ENCODE measurements around the gene OPALIN.

The OPALIN gene

DNA sequence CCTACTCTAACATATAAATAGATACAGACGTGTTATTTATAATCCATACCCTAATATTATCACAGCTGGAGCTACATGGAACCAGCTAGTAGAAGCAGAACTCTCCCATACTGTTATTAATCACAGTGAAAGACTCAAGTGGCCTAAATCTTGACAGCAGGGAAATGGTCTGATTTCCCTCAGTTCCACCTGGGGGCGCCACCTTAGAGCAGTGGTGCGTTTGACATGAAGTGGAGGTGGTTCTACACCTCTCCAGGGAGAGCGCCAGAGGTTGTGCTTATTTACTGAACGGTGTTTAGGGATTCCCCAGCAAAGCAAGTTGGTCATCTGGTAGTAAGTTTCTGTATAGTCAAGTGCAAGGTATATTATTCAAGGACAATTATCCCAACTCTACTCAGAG is 37.0 kb downstream of the OPALIN start:
- TF ChIP-seq TAF1 (IDR thresholded peaks at IDR 0.05; ENCODE audit: borderline replicate concordance, insufficient read depth, low read length) = no peak
- no peak for TF ChIP-seq FOXP2 (optimal IDR thresholded peaks at IDR 0.05; ENCODE audit: borderline replicate concordance, extremely low read depth, extremely low read length, insufficient read depth)
- TF ChIP-seq SIN3A (IDR thresholded peaks at IDR 0.05; ENCODE audit: borderline replicate concordance, insufficient read depth, low read length) = no peak
- TF ChIP-seq, protein P1, sequence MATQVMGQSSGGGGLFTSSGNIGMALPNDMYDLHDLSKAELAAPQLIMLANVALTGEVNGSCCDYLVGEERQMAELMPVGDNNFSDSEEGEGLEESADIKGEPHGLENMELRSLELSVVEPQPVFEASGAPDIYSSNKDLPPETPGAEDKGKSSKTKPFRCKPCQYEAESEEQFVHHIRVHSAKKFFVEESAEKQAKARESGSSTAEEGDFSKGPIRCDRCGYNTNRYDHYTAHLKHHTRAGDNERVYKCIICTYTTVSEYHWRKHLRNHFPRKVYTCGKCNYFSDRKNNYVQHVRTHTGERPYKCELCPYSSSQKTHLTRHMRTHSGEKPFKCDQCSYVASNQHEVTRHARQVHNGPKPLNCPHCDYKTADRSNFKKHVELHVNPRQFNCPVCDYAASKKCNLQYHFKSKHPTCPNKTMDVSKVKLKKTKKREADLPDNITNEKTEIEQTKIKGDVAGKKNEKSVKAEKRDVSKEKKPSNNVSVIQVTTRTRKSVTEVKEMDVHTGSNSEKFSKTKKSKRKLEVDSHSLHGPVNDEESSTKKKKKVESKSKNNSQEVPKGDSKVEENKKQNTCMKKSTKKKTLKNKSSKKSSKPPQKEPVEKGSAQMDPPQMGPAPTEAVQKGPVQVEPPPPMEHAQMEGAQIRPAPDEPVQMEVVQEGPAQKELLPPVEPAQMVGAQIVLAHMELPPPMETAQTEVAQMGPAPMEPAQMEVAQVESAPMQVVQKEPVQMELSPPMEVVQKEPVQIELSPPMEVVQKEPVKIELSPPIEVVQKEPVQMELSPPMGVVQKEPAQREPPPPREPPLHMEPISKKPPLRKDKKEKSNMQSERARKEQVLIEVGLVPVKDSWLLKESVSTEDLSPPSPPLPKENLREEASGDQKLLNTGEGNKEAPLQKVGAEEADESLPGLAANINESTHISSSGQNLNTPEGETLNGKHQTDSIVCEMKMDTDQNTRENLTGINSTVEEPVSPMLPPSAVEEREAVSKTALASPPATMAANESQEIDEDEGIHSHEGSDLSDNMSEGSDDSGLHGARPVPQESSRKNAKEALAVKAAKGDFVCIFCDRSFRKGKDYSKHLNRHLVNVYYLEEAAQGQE (IDR thresholded peaks at IDR 0.05; ENCODE audit: insufficient read depth in 1 of 2, low read depth in 2 of 2, low read length in 2 of 2) = no peak
- TF ChIP-seq POLR2AphosphoS5 (IDR thresholded peaks at IDR 0.05; ENCODE audit: low read depth, low read length) = no peak

DNA sequence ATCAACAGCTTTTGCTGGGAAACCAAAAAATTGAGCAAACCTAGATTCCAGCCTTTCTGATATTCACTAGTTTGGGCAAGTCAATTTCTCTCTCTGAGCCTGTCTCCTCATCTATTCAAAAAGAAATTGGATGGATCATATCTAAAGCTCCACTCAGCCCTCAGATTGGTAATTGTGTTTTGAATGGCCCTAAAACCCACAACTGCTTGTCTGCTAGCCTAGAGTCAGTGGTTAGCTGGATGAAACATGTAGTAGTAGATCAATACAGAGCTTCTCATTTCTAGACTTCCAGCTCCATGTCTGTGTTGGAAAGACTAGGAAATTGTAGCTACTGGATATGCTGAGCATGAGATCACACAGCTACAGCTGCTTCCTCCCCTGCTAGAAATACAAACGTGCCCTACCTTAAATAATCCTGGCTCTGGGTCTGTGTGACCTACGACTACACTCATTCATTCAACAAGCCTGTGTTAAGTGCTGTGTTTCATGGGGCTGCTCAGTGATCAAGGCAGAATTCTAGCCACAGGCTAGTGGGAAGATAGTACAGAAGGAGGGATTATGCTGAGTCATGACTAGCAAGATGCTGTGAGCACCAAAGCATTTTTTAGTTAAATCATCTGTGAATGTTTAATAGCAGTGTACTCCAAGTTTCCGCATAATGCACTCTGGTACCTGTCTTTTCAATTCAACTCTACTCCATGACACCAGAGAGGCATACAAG is 38.9 kb downstream of the OPALIN start:
- TF ChIP-seq SIN3A (IDR thresholded peaks at IDR 0.05; ENCODE audit: borderline replicate concordance, insufficient read depth, low read length) (no peak), FOXP2 (optimal IDR thresholded peaks at IDR 0.05; ENCODE audit: borderline replicate concordance, extremely low read depth, extremely low read length, insufficient read depth) (no peak), TAF1 (IDR thresholded peaks at IDR 0.05; ENCODE audit: borderline replicate concordance, insufficient read depth, low read length) (no peak), POLR2AphosphoS5 (IDR thresholded peaks at IDR 0.05; ENCODE audit: low read depth, low read length) (no peak)
- TF ChIP-seq, protein P1 (IDR thresholded peaks at IDR 0.05; ENCODE audit: insufficient read depth in 1 of 2, low read depth in 2 of 2, low read length in 2 of 2) = no peak

DNA sequence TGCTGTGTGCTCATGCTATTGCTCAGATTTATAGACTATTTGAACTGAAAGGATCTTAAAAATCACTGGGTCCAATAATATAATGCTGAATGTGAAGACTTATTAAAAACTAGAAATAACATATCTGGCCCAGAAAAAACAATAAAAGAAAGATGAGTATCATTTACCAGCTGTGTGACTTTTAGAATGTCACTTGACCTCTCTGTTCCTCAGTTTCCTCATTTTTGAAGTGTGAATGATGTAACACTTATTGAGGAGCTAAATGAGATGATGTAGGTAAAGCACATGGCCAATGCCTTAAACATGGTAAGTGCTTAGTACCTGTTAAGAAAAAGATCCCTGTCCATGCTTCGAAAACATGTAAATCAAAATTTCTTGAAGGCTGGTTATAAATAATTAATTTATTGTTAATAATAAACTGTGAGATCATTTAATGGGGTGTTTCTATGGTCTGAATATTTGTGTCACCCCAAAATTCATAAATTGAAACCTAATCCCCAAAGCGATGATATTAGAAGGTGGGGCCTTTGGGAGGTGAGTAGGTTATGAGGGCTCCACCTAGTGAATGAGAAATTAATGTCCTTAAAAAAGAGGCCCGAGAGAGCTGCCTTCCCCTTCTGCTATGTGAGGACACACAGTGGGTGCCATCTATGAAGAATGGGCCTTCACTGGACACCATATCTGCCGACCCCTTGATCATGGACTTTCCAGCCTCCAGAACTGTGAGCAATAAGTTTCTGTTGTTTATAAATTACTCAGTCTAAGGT is 41.6 kb downstream of the OPALIN start:
- no peak for TF ChIP-seq FOXP2 (optimal IDR thresholded peaks at IDR 0.05; ENCODE audit: borderline replicate concordance, extremely low read depth, extremely low read length, insufficient read depth)
- no peak for TF ChIP-seq POLR2AphosphoS5 (IDR thresholded peaks at IDR 0.05; ENCODE audit: low read depth, low read length)
- TF ChIP-seq, protein P1 (IDR thresholded peaks at IDR 0.05; ENCODE audit: insufficient read depth in 1 of 2, low read depth in 2 of 2, low read length in 2 of 2) = no peak
- no peak for TF ChIP-seq SIN3A (IDR thresholded peaks at IDR 0.05; ENCODE audit: borderline replicate concordance, insufficient read depth, low read length)
- no peak for TF ChIP-seq TAF1 (IDR thresholded peaks at IDR 0.05; ENCODE audit: borderline replicate concordance, insufficient read depth, low read length)

DNA sequence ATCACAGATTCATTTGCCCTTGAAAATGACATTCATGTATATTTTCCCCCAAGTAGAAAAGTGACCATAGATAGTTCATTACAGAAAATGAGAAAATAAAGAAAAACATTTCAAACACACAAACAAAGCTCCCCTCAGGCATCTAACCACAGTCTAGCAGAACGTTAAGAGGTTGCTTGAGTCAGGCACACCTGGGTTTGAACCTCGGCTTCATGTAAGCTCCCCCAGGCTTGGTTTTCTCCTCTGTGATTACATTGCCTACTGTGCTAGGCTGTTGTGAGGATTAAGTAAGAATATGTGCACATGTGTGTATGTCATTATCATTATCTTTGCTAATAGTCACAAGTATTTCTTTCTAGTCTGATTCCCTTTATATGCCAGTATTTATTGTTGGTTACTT is 45.5 kb downstream of the OPALIN start:
- TF ChIP-seq POLR2AphosphoS5 (IDR thresholded peaks at IDR 0.05; ENCODE audit: low read depth, low read length) = no peak
- TF ChIP-seq SIN3A (IDR thresholded peaks at IDR 0.05; ENCODE audit: borderline replicate concordance, insufficient read depth, low read length) = no peak
- TF ChIP-seq FOXP2 (optimal IDR thresholded peaks at IDR 0.05; ENCODE audit: borderline replicate concordance, extremely low read depth, extremely low read length, insufficient read depth) = no peak
- TF ChIP-seq, protein P1 (IDR thresholded peaks at IDR 0.05; ENCODE audit: insufficient read depth in 1 of 2, low read depth in 2 of 2, low read length in 2 of 2) = no peak
- TF ChIP-seq TAF1 (IDR thresholded peaks at IDR 0.05; ENCODE audit: borderline replicate concordance, insufficient read depth, low read length) = no peak
